Endothelial cell of umbilical vein (primary cell): Measurements from ENCODE around the gene LURAP1L. TPM values are rescaled to one million over a fixed set of nuclear protein-coding genes. Genes with fewer than 3 reads are reported as not detected.

ENCODE experiments used
- BruUV-seq: library from RNA; stranded (reverse); fragments of 400-500 nt; replicated peaks from 2 replicates; lab custom pipeline; 2021; lab: Mats Ljungman, UMichigan
- CTCF ChIA-PET: fragments of 300-600, 350-600 bp; sonication (Branson Sonifier 250); formaldehyde crosslinking; loops from one replicate; lab custom pipeline; 2021; ENCODE audit warnings: antibody characterized with exemption, inconsistent platforms; lab: Charles Lee
- POLR2A ChIA-PET: fragments of 300-600, 350-600 bp; sonication (Branson Sonifier 250); formaldehyde crosslinking; loops from one replicate; lab custom pipeline; 2021; ENCODE audit warnings: antibody characterized with exemption, inconsistent platforms; lab: Charles Lee
- DNase-seq: peaks from one replicate; pipeline ENCODE4 v3.0.0-alpha.2; 2011; ENCODE audit warnings: low read depth, low spot score
- FAIRE-seq: peaks from 2 replicates; lab custom pipeline; 2011; peaks lifted over from hg19 to GRCh38; lab: Jason Lieb, UNC
- H2AFZ ChIP-seq: 2 replicates; pipeline ENCODE4 v1.6.0; 2012; ENCODE audit warnings: low read depth, low read length, control low read depth, inconsistent platforms
- H3K27ac ChIP-seq: 2 replicates; pipeline ENCODE4 v1.5.1; 2011; ENCODE audit warnings: low read depth, mild to moderate bottlenecking, control low read depth, low read length, moderate library complexity; ENCODE audit not compliant: insufficient read depth
- H3K27me3 ChIP-seq, 2 experiments: 2 replicates each; pipeline versions ENCODE4 v1.6.0 to v1.6.1; 2011; ENCODE audit warnings: low read length in 2 of 2, mixed read lengths in 1 of 2; ENCODE audit not compliant: control insufficient read depth in 2 of 2, insufficient read depth in 2 of 2
- H3K36me3 ChIP-seq, 2 experiments: 2 replicates in 1 of 2; 3 replicates in 1 of 2; pipeline ENCODE4 v1.5.1; 2011; ENCODE audit warnings: low read length in 2 of 2, mild to moderate bottlenecking in 1 of 2, moderate library complexity in 1 of 2; ENCODE audit not compliant: control insufficient read depth in 2 of 2, insufficient read depth in 2 of 2; ENCODE audit errors: extremely low read depth in 1 of 2
- H3K4me1 ChIP-seq: 3 replicates; pipeline ENCODE4 v1.5.1; 2011; ENCODE audit warnings: mild to moderate bottlenecking, low read length; ENCODE audit not compliant: control insufficient read depth, insufficient read depth; ENCODE audit errors: extremely low read depth
- H3K4me2 ChIP-seq: 2 replicates; pipeline ENCODE4 v1.6.1; 2011; ENCODE audit warnings: low read length, control low read depth, mixed read lengths; ENCODE audit not compliant: insufficient read depth
- H3K4me3 ChIP-seq, 3 experiments: fragments of 200-600 bp in 1 of 3; sonication (generic), shearing (Covaris generic) in 1 of 3; replicated peaks in 1 of 3; 2 replicates each; pipeline ENCODE4 v1.5.1; 2011 to 2016; ENCODE audit warnings: control low read depth in 3 of 3, low read length in 3 of 3, mild to moderate bottlenecking in 2 of 3, inconsistent platforms in 1 of 3, low read depth in 1 of 3, moderate library complexity in 1 of 3; ENCODE audit not compliant: insufficient read depth in 1 of 3
- H3K79me2 ChIP-seq: 2 replicates; pipeline ENCODE4 v1.6.0; 2012; ENCODE audit warnings: low read length, inconsistent platforms; ENCODE audit not compliant: control insufficient read depth, insufficient read depth
- H3K9ac ChIP-seq: replicated peaks from 2 replicates; pipeline ENCODE3; 2011; ENCODE audit warnings: low read length, control low read depth; ENCODE audit not compliant: insufficient read depth; ENCODE audit errors: extremely low read depth
- H3K9me1 ChIP-seq: replicated peaks from 3 replicates; pipeline ENCODE4 v1.6.0; 2011; ENCODE audit warnings: mild to moderate bottlenecking, low read length; ENCODE audit not compliant: control insufficient read depth, insufficient read depth; ENCODE audit errors: extremely low read depth
- H3K9me3 ChIP-seq: replicated peaks from 2 replicates; pipeline ENCODE4 v1.5.1; 2012; ENCODE audit warnings: low read length, inconsistent platforms; ENCODE audit not compliant: control insufficient read depth, insufficient read depth
- H4K20me1 ChIP-seq: replicated peaks from 2 replicates; pipeline ENCODE3; 2011; ENCODE audit warnings: mild to moderate bottlenecking, low read length; ENCODE audit not compliant: control insufficient read depth, insufficient read depth; ENCODE audit errors: extremely low read depth
- CTCF ChIP-seq, 2 donors: IDR thresholded peaks; 1 replicate in 1 of 2; 2 replicates in 1 of 2; pipeline ENCODE4 v1.5.1; 2011; ENCODE audit warnings: low read length in 2 of 2, mild to moderate bottlenecking in 2 of 2, moderate library complexity in 2 of 2, control low read depth in 1 of 2, inconsistent platforms in 1 of 2, low read depth in 1 of 2; ENCODE audit not compliant: insufficient read depth in 1 of 2; ENCODE audit errors: extremely low read depth in 1 of 2
- EZH2 ChIP-seq: IDR thresholded peaks from 2 replicates; pipeline ENCODE4 v1.6.1; 2012; ENCODE audit warnings: borderline replicate concordance, low read depth, mild to moderate bottlenecking, moderate library complexity, low read length, inconsistent platforms; ENCODE audit not compliant: severe bottlenecking
- FOS ChIP-seq: IDR thresholded peaks from 2 replicates; pipeline ENCODE4 v1.6.1; 2011; ENCODE audit warnings: mild to moderate bottlenecking, low read length, moderate library complexity, borderline replicate concordance; ENCODE audit not compliant: insufficient read depth
- GATA2 ChIP-seq: IDR thresholded peaks from 2 replicates; pipeline ENCODE4 v1.7.0; 2011; ENCODE audit warnings: low read depth, mild to moderate bottlenecking, moderate library complexity, mixed read lengths, low read length; ENCODE audit not compliant: insufficient read length, insufficient read depth
- JUN ChIP-seq: IDR thresholded peaks from 2 replicates; pipeline ENCODE4 v1.6.1; 2011; ENCODE audit warnings: borderline replicate concordance, low read depth; ENCODE audit not compliant: insufficient read length, insufficient read depth
- MAX ChIP-seq: IDR thresholded peaks from 2 replicates; pipeline ENCODE4 v1.6.1; 2011; ENCODE audit not compliant: insufficient read depth, insufficient read length
- MYC ChIP-seq: IDR thresholded peaks from one replicate; pipeline ENCODE4 v1.6.1; 2011; ENCODE audit warnings: mild to moderate bottlenecking, low read depth, low read length
- POLR2A ChIP-seq: IDR thresholded peaks from 2 replicates; pipeline ENCODE4 v1.6.1; 2012; ENCODE audit warnings: low read depth, mild to moderate bottlenecking, control low read depth, low read length
- POLR2AphosphoS5 ChIP-seq: IDR thresholded peaks from 2 replicates; pipeline ENCODE4 v1.6.1; 2012; ENCODE audit warnings: low read depth, mild to moderate bottlenecking, control low read depth, low read length, moderate library complexity; ENCODE audit not compliant: insufficient read depth
- dilution Hi-C: fragments of 300-500 bp; cut with MboI; formaldehyde crosslinking; loops from one replicate; pipeline ENCODE4 v1.15.0; 2019; ENCODE audit warnings: low sequenced_read_pairs; ENCODE audit not compliant: extremely low pct_ligation_motif_present
- intact Hi-C: fragments of 100-400 bp; cut with micrococcal nuclease; formaldehyde crosslinking; loops from one replicate; pipeline ENCODE4 v1.10.0; 2022
- polyA plus RNA-seq, 4 experiments: library from polyadenylated mRNA; depleted of rRNA in 3 of 4; stranded (reverse) in 3 of 4; unstranded in 1 of 4; fragments of >200 nt; gene quantifications; 2 replicates each; pipeline versions ENCODE4 v1.2.1 to v1.2.3, GENCODE V29; 2011 to 2012; ENCODE audit warnings: missing spikeins in 1 of 4
- total RNA-seq: library from RNA; stranded (reverse); gene quantifications from 2 replicates; pipeline ENCODE4 v1.2.3, GENCODE V29; 2021

Gene LURAP1L
- total and polyA plus RNA-seq, 2 donors (not counting 3 experiments of a cell fraction or from before 2014, with no cell fraction given) = 1.5 to 3.3 TPM

GRCh38 chr9:12822111-12822510 lies 47.3 kb downstream of the LURAP1L start:
- no TSS peak for BruUV-seq

More at GRCh38 chr9:12822111-12822510, 47.3 kb downstream of the LURAP1L start:
- H3K4me1 ChIP-seq = no peaks in the 10 kb centered on the region
- TF ChIP-seq POLR2AphosphoS5 (no peak), MYC (no peak), GATA2 (no peak), JUN (no peak), CTCF (IDR thresholded peaks at IDR 0.05; ENCODE audit: extremely low read depth in 1 of 2, insufficient read depth in 1 of 2, low read depth in 1 of 2, low read length in 2 of 2) (no peak), POLR2A (no peak), MAX (no peak), EZH2 (no peak), FOS (no peak)
- no peak overlapping the region for H3K4me3 ChIP-seq
- H4K20me1 ChIP-seq = no peaks in the 10 kb centered on the region
- FAIRE-seq (no peak), DNase-seq (no peak)
- no peak overlapping the region for H3K9ac ChIP-seq
- no peak overlapping the region for H3K27ac ChIP-seq
- H3K4me2 ChIP-seq = no peak overlapping the region
- ChIA-PET POLR2A (no interaction called here), CTCF (no interaction called here)
- H2AFZ ChIP-seq = no peak overlapping the region
- H3K9me3 ChIP-seq = no peaks in the 10 kb centered on the region
- dilution Hi-C loops = no loop called here
- H3K79me2 ChIP-seq = no peaks in the 10 kb centered on the region
- H3K9me1 ChIP-seq = no peaks in the 10 kb centered on the region
- H3K36me3 ChIP-seq = no peaks in the 10 kb centered on the region
- no peaks in the 10 kb centered on the region for H3K27me3 ChIP-seq
- intact Hi-C loops = no loop called here
